Keratinocyte (primary cell): Measurements from ENCODE around the gene PGA3. TPM values are rescaled to one million over a fixed set of nuclear protein-coding genes. Genes with fewer than 3 reads are reported as not detected.
A peak's percentile ranks its signal among the peaks of the same experiment; 100 is the strongest.

Experiments used
- DNase-seq: peaks from one replicate; pipeline ENCODE4 v3.0.0-alpha.2; 2011; ENCODE audit warnings: low read depth, missing footprints, low spot score
- FAIRE-seq: peaks from 2 replicates; lab custom pipeline; 2011; peaks lifted over from hg19 to GRCh38; lab: Jason Lieb, UNC
- H2AFZ ChIP-seq: 2 replicates; pipeline ENCODE4 v1.6.0; 2012; ENCODE audit warnings: low read length, control low read depth, inconsistent platforms; ENCODE audit not compliant: control insufficient read depth
- H3K27ac ChIP-seq: 2 replicates; pipeline ENCODE4 v1.5.1; 2011; ENCODE audit warnings: low read length; ENCODE audit not compliant: control insufficient read depth, insufficient read depth
- H3K27me3 ChIP-seq: 3 replicates; pipeline ENCODE4 v1.6.0; 2011; ENCODE audit warnings: low read length; ENCODE audit not compliant: control insufficient read depth, insufficient read depth; ENCODE audit errors: extremely low read depth
- H3K36me3 ChIP-seq, 2 experiments: 2 replicates in 1 of 2; 3 replicates in 1 of 2; pipeline ENCODE4 v1.5.1; 2011; ENCODE audit warnings: low read length in 2 of 2, mild to moderate bottlenecking in 1 of 2; ENCODE audit not compliant: control insufficient read depth in 2 of 2, insufficient read depth in 2 of 2; ENCODE audit errors: extremely low read depth in 1 of 2
- H3K4me1 ChIP-seq: 3 replicates; pipeline ENCODE4 v1.5.1; 2011; ENCODE audit warnings: low read length; ENCODE audit not compliant: control insufficient read depth, insufficient read depth; ENCODE audit errors: extremely low read depth
- H3K4me2 ChIP-seq: 3 replicates; pipeline ENCODE4 v1.6.0; 2011; ENCODE audit warnings: low read depth, low read length; ENCODE audit not compliant: control insufficient read depth, insufficient read depth; ENCODE audit errors: extremely low read depth
- H3K4me3 ChIP-seq, 3 experiments: fragments of 200-600 bp in 1 of 3; sonication (generic) in 1 of 3; 2 replicates in 2 of 3; 3 replicates in 1 of 3; pipeline ENCODE4 v1.5.1; 2011 to 2016; ENCODE audit warnings: low read length in 3 of 3, mild to moderate bottlenecking in 3 of 3, control low read depth in 2 of 3, inconsistent platforms in 1 of 3, low read depth in 1 of 3, mixed read lengths in 1 of 3, mixed run types in 1 of 3, moderate library complexity in 1 of 3; ENCODE audit not compliant: control insufficient read depth in 2 of 3, insufficient read depth in 2 of 3; ENCODE audit errors: extremely low read depth in 1 of 3
- H3K79me2 ChIP-seq: 2 replicates; pipeline ENCODE4 v1.6.0; 2012; ENCODE audit warnings: low read length; ENCODE audit not compliant: control insufficient read depth, insufficient read depth
- H3K9ac ChIP-seq: 3 replicates; pipeline ENCODE4 v1.6.0; 2011; ENCODE audit warnings: low read length; ENCODE audit not compliant: control insufficient read depth, insufficient read depth; ENCODE audit errors: extremely low read depth
- H3K9me1 ChIP-seq: 3 replicates; pipeline ENCODE4 v1.6.0; 2011; ENCODE audit warnings: low read length; ENCODE audit not compliant: control insufficient read depth, insufficient read depth; ENCODE audit errors: extremely low read depth
- H3K9me3 ChIP-seq: 2 replicates; pipeline ENCODE4 v1.5.1; 2012; ENCODE audit warnings: low read depth, low read length; ENCODE audit not compliant: control insufficient read depth
- H4K20me1 ChIP-seq: 3 replicates; pipeline ENCODE4 v1.6.0; 2011; ENCODE audit warnings: low read length; ENCODE audit not compliant: control insufficient read depth, insufficient read depth; ENCODE audit errors: extremely low read depth
- CTCF ChIP-seq, 3 experiments: IDR thresholded peaks in 1 of 3; conservative IDR thresholded peaks in 1 of 3; optimal IDR thresholded peaks in 1 of 3; 2 replicates in 2 of 3; 3 replicates in 1 of 3; pipeline versions ENCODE3 to v1.5.1; 2011; ENCODE audit warnings: low read length in 3 of 3, mild to moderate bottlenecking in 3 of 3, moderate library complexity in 2 of 3, control low read depth in 1 of 3, inconsistent platforms in 1 of 3; ENCODE audit not compliant: insufficient read depth in 2 of 3; ENCODE audit errors: extremely low read depth in 1 of 3
- EZH2 ChIP-seq: IDR thresholded peaks from one replicate; pipeline ENCODE4 v1.6.1; 2012; ENCODE audit warnings: inconsistent platforms, mild to moderate bottlenecking, low read length, moderate library complexity
- dilution Hi-C: fragments of 300-500 bp; cut with MboI; formaldehyde crosslinking; loops from one replicate; pipeline ENCODE4 v1.7.0; 2020; ENCODE audit warnings: low sequenced_read_pairs; ENCODE audit not compliant: extremely low pct_ligation_motif_present
- polyA plus RNA-seq, 5 experiments: library from polyadenylated mRNA; depleted of rRNA in 3 of 5; stranded (reverse) in 3 of 5; stranded (forward) in 1 of 5; unstranded in 1 of 5; fragments of >200 nt; gene quantifications; 1 replicate in 1 of 5; 2 replicates in 3 of 5; 3 replicates in 1 of 5; pipeline versions ENCODE4 v1.2.1 to v1.2.3, GENCODE V29; 2011 to 2012; ENCODE audit warnings: missing spikeins in 2 of 5, low read depth in 1 of 5, low replicate concordance in 1 of 5

Gene PGA3
- polyA plus RNA-seq, 1 donor (not counting 4 experiments of a cell fraction or from before 2014, with no cell fraction given): not detected

GRCh38 chr11:61173456-61173855, 29.9 kb upstream of the PGA3 start:
- DNase-seq (no peak), FAIRE-seq (no peak)
- Histone ChIP-seq H3K9ac (no peak overlapping the region), H3K4me3 (no peak overlapping the region), H2AFZ (no peak overlapping the region), H3K9me3 (no peaks in the 10 kb centered on the region), H3K79me2 (no peaks in the 10 kb centered on the region), H4K20me1 (no peaks in the 10 kb centered on the region), H3K9me1 (no peaks in the 10 kb centered on the region), H3K4me2 (no peak overlapping the region), H3K36me3 (no peaks in the 10 kb centered on the region), H3K27me3 (peaks cover 12% of the 10 kb centered on the region), H3K4me1 (no peaks in the 10 kb centered on the region), H3K27ac (no peak overlapping the region)
- dilution Hi-C loops: no loop called here
- TF ChIP-seq CTCF (optimal IDR thresholded peaks at IDR 0.05 in 1 of 3, IDR thresholded peaks at IDR 0.05 in 1 of 3, conservative IDR thresholded peaks at IDR 0.05 in 1 of 3; ENCODE audit: extremely low read depth in 1 of 3, insufficient read depth in 2 of 3, low read length in 3 of 3): peak in 1 of 3 experiments; percentile 6
- no peak for TF ChIP-seq EZH2

GRCh38 chr11:61174273-61174672, 29.0 kb upstream of the PGA3 start:
- H4K20me1 ChIP-seq: no peaks in the 10 kb centered on the region
- H3K27ac ChIP-seq: no peak overlapping the region
- H3K79me2 ChIP-seq: no peaks in the 10 kb centered on the region
- H3K4me3 ChIP-seq: no peak overlapping the region
- dilution Hi-C loops: no loop called here
- no peaks in the 10 kb centered on the region for H3K9me1 ChIP-seq
- no peak overlapping the region for H3K9ac ChIP-seq
- H3K36me3 ChIP-seq: no peaks in the 10 kb centered on the region
- H3K9me3 ChIP-seq: no peaks in the 10 kb centered on the region
- H3K27me3 ChIP-seq: peaks cover 12% of the 10 kb centered on the region
- FAIRE-seq (no peak), DNase-seq (no peak)
- H2AFZ ChIP-seq: no peak overlapping the region
- no peak for TF ChIP-seq CTCF (optimal IDR thresholded peaks at IDR 0.05 in 1 of 3, IDR thresholded peaks at IDR 0.05 in 1 of 3, conservative IDR thresholded peaks at IDR 0.05 in 1 of 3; ENCODE audit: extremely low read depth in 1 of 3, insufficient read depth in 2 of 3, low read length in 3 of 3)
- TF ChIP-seq EZH2: no peak
- no peak overlapping the region for H3K4me2 ChIP-seq
- H3K4me1 ChIP-seq: no peaks in the 10 kb centered on the region
